ENCODE data around the gene EFL1. TPM values are rescaled to one million over a fixed set of nuclear protein-coding genes. Genes with fewer than 3 reads are reported as not detected.

The EFL1 gene
- total RNA-seq, 4 donors from 2014 or later, result 12.9 to 25.1 (median 15.2) TPM

DNA sequence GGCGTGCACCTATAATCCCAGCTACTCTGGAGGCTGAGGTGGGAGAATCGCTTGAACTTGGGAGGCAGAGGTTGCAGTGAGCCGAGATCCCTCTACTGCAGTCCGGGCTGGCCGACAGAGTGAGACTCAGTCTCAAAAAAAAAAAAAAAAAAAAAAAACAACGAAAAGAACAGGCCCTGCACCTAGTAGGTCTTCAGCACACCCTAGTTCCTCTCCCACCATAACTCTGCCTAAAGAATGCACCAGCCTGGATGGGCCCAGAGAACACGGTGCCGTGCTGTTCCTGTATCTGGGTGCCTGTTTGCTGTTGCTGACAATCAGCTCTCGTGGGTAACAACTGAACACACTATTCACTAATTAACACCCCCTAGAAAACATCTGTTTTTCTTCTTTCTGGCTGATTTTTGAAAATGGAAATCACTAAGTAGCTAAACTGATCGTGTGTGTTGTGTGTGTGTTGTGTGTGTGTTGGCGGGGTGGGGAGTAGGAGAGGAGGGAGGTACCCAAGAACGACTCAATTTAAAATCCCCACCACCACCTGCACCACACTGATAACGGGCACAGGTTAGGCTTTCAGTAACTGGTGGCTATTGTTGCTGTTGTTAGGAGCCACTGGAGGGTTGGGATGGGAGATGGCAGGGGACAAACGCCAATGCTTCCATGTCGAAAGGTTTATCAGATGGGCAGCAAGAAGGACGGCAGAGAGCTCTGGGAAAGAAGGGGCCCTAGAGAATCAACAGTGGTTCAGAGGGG, 176.1 kb downstream of the EFL1 start:
- no peaks in the 10 kb centered on the region for H3K36me3 ChIP-seq
- no peak overlapping the region for H3K4me3 ChIP-seq
- DNase-seq (no peak), ATAC-seq (no peak)
- in situ Hi-C loops (cut with MboI; ENCODE audit: low sequenced_read_pairs in 4 of 4), result no loop called here
- H3K4me1 ChIP-seq, result no peaks in the 10 kb centered on the region
- intact Hi-C loops (cut with DNase I; ENCODE audit: low total_unique reads), result no loop called here
- no peaks in the 10 kb centered on the region for H3K9me3 ChIP-seq
- no peaks in the 10 kb centered on the region for H3K27me3 ChIP-seq
- H3K27ac ChIP-seq, result no peak overlapping the region
- TF ChIP-seq, protein P1, sequence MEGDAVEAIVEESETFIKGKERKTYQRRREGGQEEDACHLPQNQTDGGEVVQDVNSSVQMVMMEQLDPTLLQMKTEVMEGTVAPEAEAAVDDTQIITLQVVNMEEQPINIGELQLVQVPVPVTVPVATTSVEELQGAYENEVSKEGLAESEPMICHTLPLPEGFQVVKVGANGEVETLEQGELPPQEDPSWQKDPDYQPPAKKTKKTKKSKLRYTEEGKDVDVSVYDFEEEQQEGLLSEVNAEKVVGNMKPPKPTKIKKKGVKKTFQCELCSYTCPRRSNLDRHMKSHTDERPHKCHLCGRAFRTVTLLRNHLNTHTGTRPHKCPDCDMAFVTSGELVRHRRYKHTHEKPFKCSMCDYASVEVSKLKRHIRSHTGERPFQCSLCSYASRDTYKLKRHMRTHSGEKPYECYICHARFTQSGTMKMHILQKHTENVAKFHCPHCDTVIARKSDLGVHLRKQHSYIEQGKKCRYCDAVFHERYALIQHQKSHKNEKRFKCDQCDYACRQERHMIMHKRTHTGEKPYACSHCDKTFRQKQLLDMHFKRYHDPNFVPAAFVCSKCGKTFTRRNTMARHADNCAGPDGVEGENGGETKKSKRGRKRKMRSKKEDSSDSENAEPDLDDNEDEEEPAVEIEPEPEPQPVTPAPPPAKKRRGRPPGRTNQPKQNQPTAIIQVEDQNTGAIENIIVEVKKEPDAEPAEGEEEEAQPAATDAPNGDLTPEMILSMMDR (IDR thresholded peaks at IDR 0.05 in 4 of 5, conservative IDR thresholded peaks at IDR 0.05 in 1 of 5), result no peak
- no peak for TF ChIP-seq POLR2A (IDR thresholded peaks at IDR 0.05)

DNA sequence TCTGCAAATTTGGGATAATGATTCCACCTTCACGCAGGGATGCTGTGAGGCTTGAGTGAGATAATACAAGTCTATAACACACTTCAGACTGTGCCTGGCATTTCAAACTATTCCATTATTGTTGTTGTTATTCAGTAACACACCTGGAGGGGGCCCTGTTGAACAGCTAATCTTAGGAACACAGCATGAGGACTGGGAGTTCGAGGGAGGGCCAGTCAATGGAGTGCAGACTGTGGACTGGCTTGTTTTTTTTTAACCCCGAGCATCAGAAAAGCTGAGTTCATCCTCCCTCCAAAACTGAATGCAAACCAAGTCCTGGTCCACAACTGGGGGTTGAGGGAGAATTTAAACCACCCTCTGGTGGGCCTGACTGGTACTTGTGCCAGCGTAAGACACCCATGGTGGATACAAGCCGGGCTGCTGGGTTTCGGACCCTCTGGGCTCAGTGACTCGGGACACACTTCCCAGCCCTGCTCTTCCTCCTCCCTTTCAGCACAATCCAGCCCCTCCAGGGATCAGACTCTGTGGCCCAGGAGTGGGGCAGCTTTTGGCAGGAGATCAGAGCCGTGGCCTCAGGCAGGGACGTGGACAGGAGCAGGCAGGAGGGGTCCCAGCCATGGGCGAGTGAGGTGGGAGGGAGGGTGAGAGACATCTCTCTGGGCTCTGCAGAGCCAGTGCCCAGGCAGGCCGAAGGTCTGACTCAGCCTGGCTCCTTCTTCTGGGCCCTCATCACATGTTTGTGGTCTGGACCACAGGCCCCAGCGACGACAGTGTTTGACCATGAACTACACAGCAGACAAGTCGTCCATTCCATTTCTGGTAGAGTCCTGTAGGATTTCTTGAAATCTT, 180.4 kb downstream of the EFL1 start:
- H3K4me3 ChIP-seq, result no peak overlapping the region
- H3K9me3 ChIP-seq, result no peaks in the 10 kb centered on the region
- in situ Hi-C loops (cut with MboI; ENCODE audit: low sequenced_read_pairs in 4 of 4), result no loop called here
- no peaks in the 10 kb centered on the region for H3K36me3 ChIP-seq
- ATAC-seq, result no peak
- no peak for DNase-seq
- H3K4me1 ChIP-seq, result no peaks in the 10 kb centered on the region
- H3K27ac ChIP-seq, result no peak overlapping the region
- intact Hi-C loops (cut with DNase I; ENCODE audit: low total_unique reads), result no loop called here
- no peaks in the 10 kb centered on the region for H3K27me3 ChIP-seq
- TF ChIP-seq POLR2A (IDR thresholded peaks at IDR 0.05), result no peak
- TF ChIP-seq, protein P1 (IDR thresholded peaks at IDR 0.05 in 4 of 5, conservative IDR thresholded peaks at IDR 0.05 in 1 of 5), result no peak

DNA sequence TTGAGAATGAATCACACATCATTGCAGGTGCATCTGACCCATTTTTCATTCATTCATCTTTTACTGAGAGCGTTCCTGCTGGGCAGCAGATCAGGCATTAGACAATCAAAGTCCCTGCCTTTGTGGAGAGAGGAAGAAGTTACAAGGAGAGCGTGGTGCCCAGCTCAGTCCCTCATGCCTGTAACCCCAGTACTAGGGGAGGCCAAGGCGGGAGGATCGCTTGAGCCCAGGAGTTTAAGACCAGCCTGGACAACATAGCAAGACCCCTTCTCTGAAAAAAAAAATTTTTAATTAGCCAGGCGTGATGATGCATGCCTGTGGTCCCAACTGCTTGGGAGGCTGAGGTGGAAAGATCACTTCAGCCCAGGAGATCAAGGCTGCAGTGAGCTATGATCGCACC, 181.8 kb downstream of the EFL1 start:
- no peak overlapping the region for H3K27ac ChIP-seq
- intact Hi-C loops (cut with DNase I; ENCODE audit: low total_unique reads) (no loop called here), in situ Hi-C loops (cut with MboI; ENCODE audit: low sequenced_read_pairs in 4 of 4) (no loop called here)
- no peaks in the 10 kb centered on the region for H3K36me3 ChIP-seq
- H3K27me3 ChIP-seq, result no peaks in the 10 kb centered on the region
- DNase-seq (no peak), ATAC-seq (no peak)
- H3K4me1 ChIP-seq, result no peaks in the 10 kb centered on the region
- no peak overlapping the region for H3K4me3 ChIP-seq
- no peaks in the 10 kb centered on the region for H3K9me3 ChIP-seq
- TF ChIP-seq, protein P1 (IDR thresholded peaks at IDR 0.05 in 4 of 5, conservative IDR thresholded peaks at IDR 0.05 in 1 of 5), result no peak
- no peak for TF ChIP-seq POLR2A (IDR thresholded peaks at IDR 0.05)

Other genes starting within 250 kb of the EFL1 start
- 1 to 10 TPM; 1.3 to 2.4 (median 1.4) TPM for gene MEX3B, start 216.7 kb downstream of the EFL1 start, total RNA-seq
- 1 to 10 TPM in 2 of 4 donors, not detected in 2; 2.0 to 2.2 TPM for gene SAXO2, start 84 bp upstream of the EFL1 start, total RNA-seq
- 1 to 10 TPM in 1 of 4 donors, under 1 TPM in 3; 0.41 to 1.5 (median 0.46) TPM for gene GOLGA6L10, start 86.7 kb upstream of the EFL1 start, total RNA-seq
- gene GOLGA6L9, start 167.1 kb upstream of the EFL1 start, total RNA-seq, result 1 to 10 TPM; 1.4 to 3.4 (median 1.8) TPM

All from gastrocnemius medialis (tissue), 4 donors.